Camera-type eye (tissue), 1 donor: Measurements from ENCODE around the gene SPATA33. TPM values are rescaled to one million over a fixed set of nuclear protein-coding genes. Genes with fewer than 3 reads are reported as not detected.

Experiments
- total RNA-seq: library from RNA; depleted of rRNA; stranded (reverse); fragments of >200 nt; gene quantifications from one replicate; pipeline ENCODE4 v1.2.3, GENCODE V29; 2014

Gene SPATA33
- total RNA-seq, result 9.7 TPM

DNA sequence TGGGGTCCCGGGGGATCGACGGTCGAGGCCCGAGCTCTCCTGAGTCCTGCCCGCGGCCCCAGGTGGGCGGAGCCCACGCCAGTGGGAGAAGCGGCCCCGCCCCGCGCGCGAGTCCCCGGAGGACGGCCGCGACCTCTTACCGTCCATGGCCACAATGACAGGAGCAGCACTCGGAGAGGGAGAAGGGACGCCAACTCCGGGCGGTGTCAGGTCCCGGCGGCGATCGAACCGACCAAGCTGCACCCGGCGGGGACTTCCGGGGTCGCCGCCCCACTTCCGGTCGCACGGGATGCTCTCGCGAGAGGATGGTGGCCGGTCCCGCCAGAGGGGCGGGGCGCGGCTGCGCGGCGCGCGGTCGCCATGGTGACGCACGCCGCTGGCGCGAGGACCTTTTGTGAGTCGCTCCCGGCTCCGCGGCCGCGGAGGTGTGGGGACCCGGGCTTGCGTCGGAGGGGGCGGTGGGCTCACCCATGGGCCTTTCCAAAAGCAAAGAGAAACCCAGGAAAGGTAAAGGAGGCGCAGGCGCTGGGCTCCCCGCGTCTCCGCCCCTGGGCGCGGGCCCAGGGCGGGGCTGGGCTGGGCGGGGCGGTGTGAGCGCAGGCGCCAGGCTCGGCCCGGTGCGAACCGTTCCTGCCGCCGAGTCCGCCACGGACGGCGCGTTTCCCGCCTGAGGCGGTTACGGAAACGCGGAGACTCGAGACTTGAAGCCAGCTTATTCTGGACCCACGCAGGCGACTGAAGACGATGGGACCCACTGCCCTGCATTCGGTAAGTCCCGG is at the start of gene SPATA33, which contains the start of gene CHMP1A:
Gene SPATA33 (plus strand): TSS at position 395 of the 779 bp plus-strand sequence. CDS start 76 bp downstream, at position 471.
Gene CHMP1A (minus strand): TSS at position 267 of the 779 bp plus-strand sequence. CDS start 120 bp downstream, at position 147.

DNA sequence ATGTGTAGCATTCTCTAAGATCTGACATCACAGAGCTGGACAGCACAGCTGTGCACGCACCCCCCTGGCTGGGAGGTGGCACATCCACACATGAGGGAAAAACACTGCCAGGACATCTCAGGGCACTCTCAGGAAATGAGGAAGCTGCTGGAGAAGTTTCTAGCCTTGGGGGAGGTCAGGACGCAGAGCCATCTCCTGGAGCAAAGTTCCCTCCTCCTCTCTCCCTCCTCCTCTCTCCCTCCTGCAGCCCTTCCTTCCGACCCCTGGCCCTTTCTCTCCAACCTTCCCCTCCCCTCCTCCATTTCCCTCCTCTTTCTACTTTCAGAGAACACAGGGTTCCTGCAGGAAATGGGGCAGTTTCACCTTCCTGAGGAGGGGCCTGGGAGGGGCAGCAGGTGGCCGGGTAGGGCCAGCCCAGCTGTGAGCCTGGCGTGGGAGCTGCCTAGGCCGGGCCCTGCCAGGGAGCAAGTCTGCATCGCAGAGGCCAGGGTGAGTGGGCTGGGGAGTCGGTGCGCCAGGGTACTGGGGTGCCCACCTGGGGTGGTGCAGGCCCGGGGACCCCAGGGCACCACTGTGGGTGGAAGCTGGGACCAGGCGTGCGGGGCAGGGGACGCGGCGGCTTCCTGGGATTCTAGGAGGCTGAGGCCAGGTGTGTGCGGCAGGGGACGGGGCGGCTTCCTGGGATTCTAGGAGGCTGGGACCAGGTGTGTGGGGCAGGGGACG is 44.2 kb upstream of the SPATA33 start, which contains the start of gene DPEP1:
Gene DPEP1 (plus strand): TSS at position 412 of the 723 bp plus-strand sequence. CDS start 16,769 bp downstream, outside the sequence.

DNA sequence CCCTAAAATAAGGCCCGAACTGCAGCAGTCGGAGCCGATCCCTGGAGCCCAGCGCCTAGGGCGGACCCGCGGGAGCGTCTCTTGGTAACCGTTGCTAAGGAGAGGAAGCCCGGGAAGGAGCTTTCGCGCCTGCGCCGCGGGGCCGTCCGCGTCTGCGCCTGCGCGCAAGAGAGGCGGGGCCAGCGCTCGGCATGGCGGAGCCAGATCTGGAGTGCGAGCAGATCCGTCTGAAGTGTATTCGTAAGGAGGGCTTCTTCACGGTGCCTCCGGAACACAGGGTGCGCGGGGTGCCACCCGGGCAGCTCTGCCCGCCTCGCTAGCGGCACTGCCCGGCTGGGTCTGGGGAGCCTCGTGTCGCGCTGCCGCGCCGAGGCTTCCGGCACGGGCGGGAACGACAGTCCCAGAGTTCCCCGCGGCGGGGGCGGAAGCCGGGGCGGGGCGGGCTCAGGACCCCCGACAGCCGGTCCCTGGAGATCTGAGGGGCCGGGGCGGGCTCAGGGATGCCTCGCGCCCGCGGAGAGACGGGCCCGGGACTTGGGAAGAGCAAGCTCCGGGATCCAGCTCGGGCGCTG is 29.0 kb downstream of the SPATA33 start, which contains the start of gene CDK10:
Gene CDK10 (plus strand): TSS at position 170 of the 572 bp plus-strand sequence. CDS start 22 bp downstream, at position 192.

DNA sequence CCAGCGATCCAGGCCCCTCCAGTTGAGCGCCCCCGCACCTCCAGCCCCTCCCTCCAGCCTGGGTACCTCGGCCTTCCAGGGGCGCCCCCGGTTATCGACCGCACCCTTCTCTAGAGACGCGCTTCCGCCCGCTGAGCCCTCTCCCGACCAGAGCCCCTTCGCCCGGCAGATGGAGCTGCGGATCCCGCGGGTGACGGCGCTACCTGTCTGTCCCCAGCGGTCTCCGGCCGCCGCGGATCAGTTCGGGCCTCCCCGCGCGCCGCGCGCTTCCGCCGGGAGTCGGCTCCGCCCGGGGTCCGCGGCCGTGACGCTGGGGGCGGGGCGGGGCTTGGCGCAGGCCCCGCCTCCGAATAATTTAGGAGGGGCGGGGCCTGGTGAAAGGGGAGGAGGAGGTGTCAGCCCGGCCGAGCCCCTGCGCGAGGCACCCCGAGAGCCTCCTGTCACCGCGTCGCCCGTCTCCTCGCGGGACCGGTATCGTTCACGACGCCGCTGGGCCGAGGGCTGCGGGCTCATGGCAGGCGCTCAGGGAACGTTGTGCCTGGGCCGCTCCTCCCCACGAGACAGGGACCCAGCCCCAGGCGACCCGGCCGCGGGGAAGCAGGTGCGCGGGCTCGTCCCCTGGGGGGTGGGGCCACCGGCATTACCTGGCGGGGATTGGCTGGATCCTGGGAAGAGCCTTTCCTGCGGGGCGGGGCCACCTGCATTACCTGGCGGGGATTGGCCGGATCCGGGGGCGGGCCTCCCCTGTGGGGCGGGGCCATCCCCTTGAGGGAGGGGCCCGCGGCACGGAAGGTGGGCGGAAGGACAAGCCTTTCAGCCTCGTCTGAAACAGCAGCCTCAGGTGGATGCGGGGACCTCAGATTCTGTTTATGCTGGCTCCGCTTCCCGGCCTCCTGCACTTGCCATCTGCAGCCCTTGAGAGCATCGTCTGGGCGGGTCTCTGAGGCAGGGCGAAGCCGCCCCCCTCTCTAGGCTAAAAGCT is 44.1 kb downstream of the SPATA33 start, which contains the start of gene SPATA2L:
Gene SPATA2L (minus strand): TSS at position 281 of the 982 bp plus-strand sequence. CDS start 473 bp downstream, outside the sequence.

Other genes with a start within 250 kb of the SPATA33 start
- gene ANKRD11, start 167.3 kb upstream of the SPATA33 start, total RNA-seq, result 108 TPM
- 191 TPM for gene SPG7, start 149.4 kb upstream of the SPATA33 start, total RNA-seq
- gene RPL13, start 97.2 kb upstream of the SPATA33 start, total RNA-seq, result 1,995 TPM
- 2.0 TPM for gene CPNE7, start 82.1 kb upstream of the SPATA33 start, total RNA-seq
- gene DPEP1, start 44.2 kb upstream of the SPATA33 start, total RNA-seq, result 1.0 TPM
- gene CHMP1A, start 128 bp upstream of the SPATA33 start, total RNA-seq, result 49.9 TPM
- gene CDK10, start 28.9 kb downstream of the SPATA33 start, total RNA-seq, result 60.5 TPM
- 12.7 TPM for gene SPATA2L, start 43.9 kb downstream of the SPATA33 start, total RNA-seq
- gene VPS9D1, start 63.1 kb downstream of the SPATA33 start, total RNA-seq, result 12.1 TPM
- 78.6 TPM for gene ZNF276, start 63.7 kb downstream of the SPATA33 start, total RNA-seq
- gene FANCA, start 158.8 kb downstream of the SPATA33 start, total RNA-seq, result 17.5 TPM
- gene SPIRE2, start 170.6 kb downstream of the SPATA33 start, total RNA-seq, result 16.1 TPM
- gene TCF25, start 215.8 kb downstream of the SPATA33 start, total RNA-seq, result 183 TPM